GM10847 (cell line): ENCODE measurements around the gene ITGB1.

Experiments
- POLR2A ChIP-seq: IDR thresholded peaks from 2 replicates; pipeline ENCODE4 v1.6.1; 2011; ENCODE audit not compliant: insufficient read length; ENCODE audit errors: extremely low read depth

The ITGB1 gene

GRCh38 chr10:32959006-32959920 lies 1.2 kb upstream of the ITGB1 start:
- no peak for TF ChIP-seq POLR2A

GRCh38 chr10:32957341-32958084 lies 517 bp downstream of the ITGB1 start:
- no peak for TF ChIP-seq POLR2A

- TF ChIP-seq POLR2A, result no peak
Observed at GRCh38 chr10:32956365-32957197, 1.4 kb downstream of the ITGB1 start.

- TF ChIP-seq POLR2A, result no peak
Observed at GRCh38 chr10:32955790-32956189, 2.2 kb downstream of the ITGB1 start.

GRCh38 chr10:32955299-32955772 lies 2.7 kb downstream of the ITGB1 start:
- TF ChIP-seq POLR2A, result no peak

- TF ChIP-seq POLR2A, result no peak
Observed at GRCh38 chr10:32954545-32955298, 3.3 kb downstream of the ITGB1 start.

GRCh38 chr10:32954080-32954479 lies 4.0 kb downstream of the ITGB1 start:
- TF ChIP-seq POLR2A, result no peak

GRCh38 chr10:32953277-32953927 lies 4.6 kb downstream of the ITGB1 start:
- no peak for TF ChIP-seq POLR2A

- no peak for TF ChIP-seq POLR2A
Observed at GRCh38 chr10:32952541-32953276, 5.3 kb downstream of the ITGB1 start.

- no peak for TF ChIP-seq POLR2A
Observed at GRCh38 chr10:32952094-32952493, 5.9 kb downstream of the ITGB1 start.

GRCh38 chr10:32951111-32951510 lies 6.9 kb downstream of the ITGB1 start:
- no peak for TF ChIP-seq POLR2A

- no peak for TF ChIP-seq POLR2A
Observed at GRCh38 chr10:32950591-32951108, 7.4 kb downstream of the ITGB1 start.

- no peak for TF ChIP-seq POLR2A
Observed at GRCh38 chr10:32949221-32949678, 8.8 kb downstream of the ITGB1 start.
